A673 (cell line): ENCODE results near the gene NFATC1.

Experiments used
- EZH2 ChIP-seq: fragments of 200-600 bp; sonication (generic); IDR thresholded peaks from 2 replicates; pipeline ENCODE4 v1.6.1; 2017; ENCODE audit warnings: borderline replicate concordance, low read depth, mild to moderate bottlenecking, mixed read lengths, antibody characterized with exemption, low read length; ENCODE audit not compliant: poor library complexity, severe bottlenecking
- TF ChIP-seq, protein P1 (sequence below): fragments of 300-800, 200-600 bp; sonication (generic); conservative IDR thresholded peaks from 2 replicates; pipeline ENCODE4 v1.5.1; 2017; ENCODE audit warnings: low read depth, mild to moderate bottlenecking, antibody characterized with exemption, low read length, moderate library complexity, mixed read lengths

DNA sequence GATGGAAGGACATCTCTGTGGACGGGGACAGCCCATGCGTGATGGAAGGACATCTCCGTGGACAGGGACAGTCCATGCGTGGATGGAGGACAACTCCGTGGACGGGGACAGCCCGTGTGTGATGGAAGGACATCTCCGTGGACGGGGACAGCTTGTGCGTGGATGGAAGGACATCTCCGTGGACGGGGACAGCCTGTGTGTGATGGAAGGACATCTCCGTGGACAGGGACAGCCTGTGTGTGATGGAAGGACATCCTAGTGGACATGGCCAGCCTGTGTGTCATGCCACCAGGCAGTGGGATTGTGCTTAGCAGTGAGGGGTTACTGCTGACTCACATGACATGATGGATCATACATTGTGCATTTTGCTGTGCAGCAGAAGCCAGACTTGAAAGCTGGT is 30.0 kb upstream of the NFATC1 start:
- TF ChIP-seq, protein P1, sequence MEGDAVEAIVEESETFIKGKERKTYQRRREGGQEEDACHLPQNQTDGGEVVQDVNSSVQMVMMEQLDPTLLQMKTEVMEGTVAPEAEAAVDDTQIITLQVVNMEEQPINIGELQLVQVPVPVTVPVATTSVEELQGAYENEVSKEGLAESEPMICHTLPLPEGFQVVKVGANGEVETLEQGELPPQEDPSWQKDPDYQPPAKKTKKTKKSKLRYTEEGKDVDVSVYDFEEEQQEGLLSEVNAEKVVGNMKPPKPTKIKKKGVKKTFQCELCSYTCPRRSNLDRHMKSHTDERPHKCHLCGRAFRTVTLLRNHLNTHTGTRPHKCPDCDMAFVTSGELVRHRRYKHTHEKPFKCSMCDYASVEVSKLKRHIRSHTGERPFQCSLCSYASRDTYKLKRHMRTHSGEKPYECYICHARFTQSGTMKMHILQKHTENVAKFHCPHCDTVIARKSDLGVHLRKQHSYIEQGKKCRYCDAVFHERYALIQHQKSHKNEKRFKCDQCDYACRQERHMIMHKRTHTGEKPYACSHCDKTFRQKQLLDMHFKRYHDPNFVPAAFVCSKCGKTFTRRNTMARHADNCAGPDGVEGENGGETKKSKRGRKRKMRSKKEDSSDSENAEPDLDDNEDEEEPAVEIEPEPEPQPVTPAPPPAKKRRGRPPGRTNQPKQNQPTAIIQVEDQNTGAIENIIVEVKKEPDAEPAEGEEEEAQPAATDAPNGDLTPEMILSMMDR, result no peak
- TF ChIP-seq EZH2, result no peak
